OCI-LY3 (cell line): ENCODE measurements around the gene FOSL1.

Experiments used
- CTCF ChIP-seq: fragments of 200-600, 300-600 bp; sonication (generic); IDR thresholded peaks from 2 replicates; pipeline ENCODE4 v1.5.1; 2014; ENCODE audit warnings: antibody characterized with exemption, low read length, low read depth
- EZH2phosphoT487 ChIP-seq: fragments of 200-600 bp; shearing (Covaris generic); IDR thresholded peaks from 2 replicates; pipeline ENCODE4 v1.6.1; 2018; ENCODE audit warnings: antibody characterized with exemption, mixed run types, low read depth

GRCh38 chr11:65854852-65855837 lies 45.0 kb downstream of the FOSL1 start:
- TF ChIP-seq CTCF (no peak), EZH2phosphoT487 (no peak)
